Testis (tissue), 2 donors: ENCODE measurements around the gene QSOX2.

Experiments
- POLR2A ChIP-seq: fragments of 450-650 bp; IDR thresholded peaks from one replicate; pipeline ENCODE4 v1.6.1; 2017; ENCODE audit warnings: antibody characterized with exemption, mild to moderate bottlenecking, moderate library complexity
- TF ChIP-seq, protein P1 (sequence below), 3 experiments: fragments of 450-650 bp in 2 of 3; fragments of 200-600 bp in 1 of 3; sonication (generic) in 1 of 3; IDR thresholded peaks; one replicate each; pipeline ENCODE4 v1.5.1; 2016 to 2019; ENCODE audit warnings: antibody characterized with exemption in 3 of 3, mild to moderate bottlenecking in 2 of 3, moderate library complexity in 1 of 3

DNA sequence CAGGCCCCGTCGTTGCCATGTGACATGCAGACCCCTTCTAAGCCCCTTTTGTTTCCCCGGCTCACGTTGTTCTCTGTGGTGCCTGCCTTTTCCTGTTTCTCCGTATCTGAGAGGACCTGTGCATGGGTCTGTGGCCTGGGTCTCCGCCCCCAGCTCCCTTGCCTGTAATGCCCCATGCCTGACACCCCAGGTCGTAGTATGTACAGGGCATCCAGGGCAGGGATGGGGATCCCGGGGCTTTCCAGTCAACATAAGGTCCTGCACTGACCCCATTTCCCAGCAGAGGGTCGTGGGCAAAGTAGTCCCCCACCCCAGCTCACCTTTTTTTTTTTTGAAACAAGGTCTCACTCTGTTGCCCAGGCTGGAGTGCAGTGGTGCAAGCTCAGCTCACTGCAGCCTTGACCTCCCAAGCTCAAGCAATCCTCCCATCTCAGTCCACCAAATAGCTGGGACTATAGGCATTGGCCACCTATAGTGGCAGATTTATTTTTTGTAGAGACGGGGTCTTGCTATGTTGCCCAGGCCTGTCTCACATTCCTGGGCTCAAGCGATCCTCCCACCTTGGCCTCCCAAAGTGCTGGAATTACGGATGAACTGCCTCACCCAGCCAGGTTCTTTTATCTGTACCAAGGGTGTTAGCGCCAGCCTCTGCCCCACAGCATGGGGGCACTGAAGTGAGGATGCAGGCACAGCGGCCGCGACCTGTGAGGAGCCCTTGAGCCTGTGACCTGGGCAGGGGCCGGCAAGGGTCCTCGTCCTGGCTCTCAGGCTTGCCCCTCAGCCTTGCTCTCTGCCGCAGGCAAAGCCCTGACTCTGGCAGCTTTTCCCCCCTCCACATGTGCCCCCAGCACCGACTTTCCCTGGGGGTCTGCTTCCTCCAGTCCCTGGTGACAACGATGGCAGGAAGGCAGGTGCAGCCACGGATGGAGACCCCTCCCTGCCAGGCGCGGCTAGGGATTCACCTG, 19.1 kb upstream of the QSOX2 start:
- TF ChIP-seq, protein P1, sequence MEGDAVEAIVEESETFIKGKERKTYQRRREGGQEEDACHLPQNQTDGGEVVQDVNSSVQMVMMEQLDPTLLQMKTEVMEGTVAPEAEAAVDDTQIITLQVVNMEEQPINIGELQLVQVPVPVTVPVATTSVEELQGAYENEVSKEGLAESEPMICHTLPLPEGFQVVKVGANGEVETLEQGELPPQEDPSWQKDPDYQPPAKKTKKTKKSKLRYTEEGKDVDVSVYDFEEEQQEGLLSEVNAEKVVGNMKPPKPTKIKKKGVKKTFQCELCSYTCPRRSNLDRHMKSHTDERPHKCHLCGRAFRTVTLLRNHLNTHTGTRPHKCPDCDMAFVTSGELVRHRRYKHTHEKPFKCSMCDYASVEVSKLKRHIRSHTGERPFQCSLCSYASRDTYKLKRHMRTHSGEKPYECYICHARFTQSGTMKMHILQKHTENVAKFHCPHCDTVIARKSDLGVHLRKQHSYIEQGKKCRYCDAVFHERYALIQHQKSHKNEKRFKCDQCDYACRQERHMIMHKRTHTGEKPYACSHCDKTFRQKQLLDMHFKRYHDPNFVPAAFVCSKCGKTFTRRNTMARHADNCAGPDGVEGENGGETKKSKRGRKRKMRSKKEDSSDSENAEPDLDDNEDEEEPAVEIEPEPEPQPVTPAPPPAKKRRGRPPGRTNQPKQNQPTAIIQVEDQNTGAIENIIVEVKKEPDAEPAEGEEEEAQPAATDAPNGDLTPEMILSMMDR (IDR thresholded peaks at IDR 0.05): no peak
- TF ChIP-seq POLR2A: no peak
